ENCODE data around the gene LGR6.

LGR6 gene

DNA sequence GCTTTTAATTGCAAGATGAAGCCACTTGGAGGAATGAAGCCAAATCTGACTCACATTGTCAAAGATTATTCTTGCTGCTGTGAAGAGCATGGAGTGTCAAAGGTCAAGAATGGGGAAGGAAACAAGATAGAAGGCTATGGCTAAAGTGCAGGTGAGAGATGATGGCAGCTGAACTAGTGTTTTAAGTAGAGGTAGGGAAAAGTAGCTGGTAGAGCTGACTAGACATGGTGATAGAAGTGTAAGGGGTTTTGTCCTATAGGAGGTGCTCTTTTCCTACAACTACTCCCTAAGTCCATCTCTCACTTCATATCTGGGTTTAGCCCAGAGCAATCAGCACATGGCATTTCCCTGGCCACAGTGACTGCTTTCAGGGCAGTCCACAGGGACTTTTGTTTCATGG is 136.3 kb downstream of the LGR6 start:
- peaks cover 51% of the 10 kb centered on the region for H3K36me3 ChIP-seq (ENCODE audit: insufficient read depth, low read length)
- H2AFZ ChIP-seq (ENCODE audit: low read length): no peak overlapping the region
- H3F3A ChIP-seq (ENCODE audit: low read depth): no peaks in the 10 kb centered on the region
- no peaks in the 10 kb centered on the region for H3K9me3 ChIP-seq (ENCODE audit: insufficient read depth, low read depth, low read length)
- H4K20me1 ChIP-seq (ENCODE audit: insufficient read depth, low read length, poor library complexity, severe bottlenecking): no peaks in the 10 kb centered on the region
- no peaks in the 10 kb centered on the region for H3K27me3 ChIP-seq (ENCODE audit: insufficient read depth, low read length, poor library complexity, severe bottlenecking)
- H3K9ac ChIP-seq (ENCODE audit: low read depth, low read length, poor library complexity, severe bottlenecking): no peak overlapping the region
- no peak overlapping the region for H3K4me2 ChIP-seq (ENCODE audit: low read depth, low read length, poor library complexity, severe bottlenecking)
- TF ChIP-seq EZH2phosphoT487 (IDR thresholded peaks at IDR 0.05; ENCODE audit: borderline replicate concordance): no peak
- TF ChIP-seq, protein P1, sequence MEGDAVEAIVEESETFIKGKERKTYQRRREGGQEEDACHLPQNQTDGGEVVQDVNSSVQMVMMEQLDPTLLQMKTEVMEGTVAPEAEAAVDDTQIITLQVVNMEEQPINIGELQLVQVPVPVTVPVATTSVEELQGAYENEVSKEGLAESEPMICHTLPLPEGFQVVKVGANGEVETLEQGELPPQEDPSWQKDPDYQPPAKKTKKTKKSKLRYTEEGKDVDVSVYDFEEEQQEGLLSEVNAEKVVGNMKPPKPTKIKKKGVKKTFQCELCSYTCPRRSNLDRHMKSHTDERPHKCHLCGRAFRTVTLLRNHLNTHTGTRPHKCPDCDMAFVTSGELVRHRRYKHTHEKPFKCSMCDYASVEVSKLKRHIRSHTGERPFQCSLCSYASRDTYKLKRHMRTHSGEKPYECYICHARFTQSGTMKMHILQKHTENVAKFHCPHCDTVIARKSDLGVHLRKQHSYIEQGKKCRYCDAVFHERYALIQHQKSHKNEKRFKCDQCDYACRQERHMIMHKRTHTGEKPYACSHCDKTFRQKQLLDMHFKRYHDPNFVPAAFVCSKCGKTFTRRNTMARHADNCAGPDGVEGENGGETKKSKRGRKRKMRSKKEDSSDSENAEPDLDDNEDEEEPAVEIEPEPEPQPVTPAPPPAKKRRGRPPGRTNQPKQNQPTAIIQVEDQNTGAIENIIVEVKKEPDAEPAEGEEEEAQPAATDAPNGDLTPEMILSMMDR (conservative IDR thresholded peaks at IDR 0.05; ENCODE audit: low read length): peak; percentile 18
- H3K4me1 ChIP-seq (ENCODE audit: insufficient read depth, low read length, poor library complexity, severe bottlenecking): no peaks in the 10 kb centered on the region
- H3K79me2 ChIP-seq (ENCODE audit: insufficient read depth, low read length): no peaks in the 10 kb centered on the region
- no peaks in the 10 kb centered on the region for H3K9me2 ChIP-seq (replicated peaks; ENCODE audit: low read depth, low read length)
- H3K4me3 ChIP-seq (ENCODE audit: low read length, poor library complexity, severe bottlenecking): no peak overlapping the region

DNA sequence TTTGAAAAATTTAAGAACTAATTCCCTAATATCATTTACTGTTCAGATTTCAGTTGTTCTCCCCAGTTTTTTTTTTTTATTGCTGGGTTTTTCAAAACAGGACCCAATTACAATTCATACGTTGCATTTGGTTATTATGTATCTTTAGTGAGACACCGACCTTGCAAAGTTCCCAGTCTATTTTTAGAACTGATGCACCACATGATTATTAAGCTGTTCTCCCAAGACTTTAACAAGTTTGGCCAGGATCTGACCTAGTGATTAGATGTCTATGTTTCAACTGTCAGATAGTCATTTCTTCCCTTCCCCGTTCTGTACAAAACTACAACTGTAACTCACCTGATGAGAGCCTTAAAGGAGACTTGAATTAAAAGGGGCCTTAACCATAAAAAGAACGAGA is 140.3 kb downstream of the LGR6 start:
- no peaks in the 10 kb centered on the region for H3K9me2 ChIP-seq (replicated peaks; ENCODE audit: low read depth, low read length)
- H3F3A ChIP-seq (ENCODE audit: low read depth): no peaks in the 10 kb centered on the region
- TF ChIP-seq, protein P1 (conservative IDR thresholded peaks at IDR 0.05; ENCODE audit: low read length): no peak
- no peak for TF ChIP-seq EZH2phosphoT487 (IDR thresholded peaks at IDR 0.05; ENCODE audit: borderline replicate concordance)
- no peaks in the 10 kb centered on the region for H3K9me3 ChIP-seq (ENCODE audit: insufficient read depth, low read depth, low read length)
- H3K4me1 ChIP-seq (ENCODE audit: insufficient read depth, low read length, poor library complexity, severe bottlenecking): peaks cover 11% of the 10 kb centered on the region
- no peaks in the 10 kb centered on the region for H3K27me3 ChIP-seq (ENCODE audit: insufficient read depth, low read length, poor library complexity, severe bottlenecking)
- H3K4me3 ChIP-seq (ENCODE audit: low read length, poor library complexity, severe bottlenecking): no peak overlapping the region
- no peak overlapping the region for H3K9ac ChIP-seq (ENCODE audit: low read depth, low read length, poor library complexity, severe bottlenecking)
- H3K36me3 ChIP-seq (ENCODE audit: insufficient read depth, low read length): peaks cover 59% of the 10 kb centered on the region
- H4K20me1 ChIP-seq (ENCODE audit: insufficient read depth, low read length, poor library complexity, severe bottlenecking): peaks cover 25% of the 10 kb centered on the region
- no peak overlapping the region for H2AFZ ChIP-seq (ENCODE audit: low read length)
- no peak overlapping the region for H3K4me2 ChIP-seq (ENCODE audit: low read depth, low read length, poor library complexity, severe bottlenecking)
- peaks cover 35% of the 10 kb centered on the region for H3K79me2 ChIP-seq (ENCODE audit: insufficient read depth, low read length)

DNA sequence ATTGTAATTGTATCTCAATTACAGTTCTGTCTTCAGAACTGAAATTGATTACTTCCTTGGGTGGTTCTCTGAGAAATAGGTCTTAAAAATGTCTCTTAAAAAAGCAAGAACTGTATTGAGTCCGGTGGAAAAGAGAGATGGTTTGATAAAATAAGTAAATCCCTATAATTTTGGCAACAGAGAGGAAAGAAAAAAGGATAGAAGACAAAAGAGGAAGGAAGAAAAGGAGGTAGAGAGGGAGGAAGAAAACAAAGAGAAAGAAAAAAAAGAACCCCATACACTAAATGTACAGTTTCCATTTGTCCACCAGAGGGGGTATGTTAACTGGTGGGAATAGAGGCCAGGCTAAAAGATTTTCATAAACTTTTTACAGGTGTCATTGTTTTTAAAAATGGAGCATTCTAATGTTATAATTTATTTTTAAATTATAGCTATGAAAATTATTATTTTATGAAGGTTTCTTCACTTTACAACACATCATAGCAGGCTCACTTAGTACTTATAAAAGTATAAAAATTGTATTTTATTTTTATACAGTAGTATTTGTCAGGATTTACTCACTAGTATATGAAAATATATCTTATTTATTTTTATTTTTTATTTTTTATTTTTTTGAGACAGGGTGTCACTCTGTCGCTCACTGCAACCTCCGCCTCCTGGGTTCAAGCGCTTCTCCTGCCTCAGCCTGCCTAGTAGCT is 150.2 kb downstream of the LGR6 start:
- Histone ChIP-seq H3K4me3 (ENCODE audit: low read length, poor library complexity, severe bottlenecking) (peak overlapping the region; percentile 88), H2AFZ (ENCODE audit: low read length) (peak overlapping the region; percentile 76), H3K9me2 (replicated peaks; ENCODE audit: low read depth, low read length) (no peaks in the 10 kb centered on the region), H4K20me1 (ENCODE audit: insufficient read depth, low read length, poor library complexity, severe bottlenecking) (peaks cover 21% of the 10 kb centered on the region), H3K9me3 (ENCODE audit: insufficient read depth, low read depth, low read length) (no peaks in the 10 kb centered on the region), H3K4me2 (ENCODE audit: low read depth, low read length, poor library complexity, severe bottlenecking) (peak overlapping the region; percentile 79), H3K36me3 (ENCODE audit: insufficient read depth, low read length) (no peaks in the 10 kb centered on the region), H3F3A (ENCODE audit: low read depth) (no peaks in the 10 kb centered on the region), H3K9ac (ENCODE audit: low read depth, low read length, poor library complexity, severe bottlenecking) (peak overlapping the region; percentile 74), H3K27me3 (ENCODE audit: insufficient read depth, low read length, poor library complexity, severe bottlenecking) (no peaks in the 10 kb centered on the region), H3K79me2 (ENCODE audit: insufficient read depth, low read length) (peaks cover 26% of the 10 kb centered on the region), H3K4me1 (ENCODE audit: insufficient read depth, low read length, poor library complexity, severe bottlenecking) (peaks cover 27% of the 10 kb centered on the region)
- TF ChIP-seq EZH2phosphoT487 (IDR thresholded peaks at IDR 0.05; ENCODE audit: borderline replicate concordance): no peak
- TF ChIP-seq, protein P1 (conservative IDR thresholded peaks at IDR 0.05; ENCODE audit: low read length): peak; percentile 75

Measured in Loucy (cell line).